ENCODE measurements around the gene CYB5R3. TPM values are rescaled to one million over a fixed set of nuclear protein-coding genes. Genes with fewer than 3 reads are reported as not detected.
"Not testable (repeated sequence)": the region's sequence is repeated elsewhere in the genome, so short reads cannot be mapped to it uniquely, and the experiment has no call there.

Gene CYB5R3
- total RNA-seq, 1 experiment from 2014 or later = 86.8 TPM

DNA sequence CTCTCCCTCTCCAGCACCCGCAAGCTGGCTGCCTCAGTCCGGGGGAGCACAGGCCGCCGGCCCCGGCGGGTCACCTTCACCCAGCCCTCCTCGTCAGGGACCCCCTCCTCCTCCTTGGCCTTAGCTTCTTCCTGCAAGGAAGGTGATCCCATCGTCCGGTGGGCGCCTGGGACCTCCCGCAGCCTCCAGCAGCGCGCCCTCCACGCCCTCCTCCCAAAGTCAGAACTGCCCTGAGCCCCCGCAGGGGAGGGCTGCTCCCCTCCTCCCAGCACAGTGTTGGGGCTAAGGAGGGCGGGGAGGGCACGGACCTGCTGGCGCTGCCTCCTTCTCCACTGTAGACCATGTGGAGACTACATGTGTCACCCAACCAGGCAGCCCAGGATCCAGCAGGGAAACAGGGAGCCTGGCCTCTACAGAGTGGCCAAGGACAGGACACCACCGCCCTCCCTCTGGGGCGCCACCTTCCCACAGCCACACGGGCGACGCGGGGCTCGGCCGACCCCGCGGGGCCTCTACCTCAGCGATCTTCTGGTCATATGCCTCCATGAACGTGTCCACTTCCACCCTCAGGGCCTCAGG lies 73.1 kb downstream of the CYB5R3 start:
- DNase-seq; H3K4me3 ChIP-seq (ENCODE audit: insufficient read depth, low read depth, low read length); H3K27me3 ChIP-seq (ENCODE audit: control insufficient read depth, insufficient read depth, low read length): not testable (repeated sequence)
- peaks cover 18% of the 10 kb centered on the region for H3K36me3 ChIP-seq (replicated peaks; ENCODE audit: control insufficient read depth, insufficient read depth, low read length)

GRCh38 chr22:42574468-42574867 lies 74.7 kb downstream of the CYB5R3 start:
- not testable (repeated sequence) for H3K4me3 ChIP-seq (ENCODE audit: insufficient read depth, low read depth, low read length); H3K27me3 ChIP-seq (ENCODE audit: control insufficient read depth, insufficient read depth, low read length); DNase-seq
- H3K36me3 ChIP-seq (replicated peaks; ENCODE audit: control insufficient read depth, insufficient read depth, low read length) = peaks cover 17% of the 10 kb centered on the region

DNA sequence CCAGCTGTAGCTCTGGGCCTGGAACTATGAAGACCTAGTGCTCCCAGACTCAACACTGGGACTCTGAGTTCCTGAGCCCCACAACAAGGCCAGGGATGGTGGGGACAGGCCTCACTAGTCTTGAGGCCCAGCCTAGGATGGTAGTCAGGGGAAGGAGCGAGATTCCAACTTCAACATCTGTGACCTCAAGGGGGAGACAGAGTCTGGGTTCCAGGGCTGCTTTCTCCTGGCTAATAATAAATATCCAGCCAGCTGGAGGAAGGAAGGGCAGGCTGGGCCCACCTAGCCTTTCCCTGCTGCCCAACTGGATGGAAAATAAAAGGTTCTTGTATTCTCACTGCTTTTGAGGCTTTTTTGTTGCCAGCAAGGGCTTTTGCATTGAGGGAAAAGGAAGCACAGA lies 75.1 kb downstream of the CYB5R3 start:
- DNase-seq; H3K27me3 ChIP-seq (ENCODE audit: control insufficient read depth, insufficient read depth, low read length); H3K4me3 ChIP-seq (ENCODE audit: insufficient read depth, low read depth, low read length): not testable (repeated sequence)
- H3K36me3 ChIP-seq (replicated peaks; ENCODE audit: control insufficient read depth, insufficient read depth, low read length) = peaks cover 17% of the 10 kb centered on the region

- peak; percentile 48 for DNase-seq
- H3K4me3 ChIP-seq (ENCODE audit: insufficient read depth, low read depth, low read length); H3K27me3 ChIP-seq (ENCODE audit: control insufficient read depth, insufficient read depth, low read length); H3K36me3 ChIP-seq (replicated peaks; ENCODE audit: control insufficient read depth, insufficient read depth, low read length): not testable (repeated sequence)
Observed at GRCh38 chr22:42571068-42571467, 78.1 kb downstream of the CYB5R3 start.

GRCh38 chr22:42570580-42570979 lies 78.6 kb downstream of the CYB5R3 start:
- DNase-seq = peak; percentile 40

GRCh38 chr22:42567950-42568349 lies 81.2 kb downstream of the CYB5R3 start:
- not testable (repeated sequence) for H3K27me3 ChIP-seq (ENCODE audit: control insufficient read depth, insufficient read depth, low read length); DNase-seq; H3K36me3 ChIP-seq (replicated peaks; ENCODE audit: control insufficient read depth, insufficient read depth, low read length); H3K4me3 ChIP-seq (ENCODE audit: insufficient read depth, low read depth, low read length)

More at GRCh38 chr22:42570580-42570979, 78.6 kb downstream of the CYB5R3 start:
- H3K27me3 ChIP-seq (ENCODE audit: control insufficient read depth, insufficient read depth, low read length); H3K36me3 ChIP-seq (replicated peaks; ENCODE audit: control insufficient read depth, insufficient read depth, low read length); H3K4me3 ChIP-seq (ENCODE audit: insufficient read depth, low read depth, low read length): not testable (repeated sequence)

Other genes with a start within 250 kb of the CYB5R3 start
- 0.48 and 0.69 TPM in 2 replicates for gene NFAM1, start 217.0 kb downstream of the CYB5R3 start, total RNA-seq (2014; rRNA removed; shearing (Covaris generic))
- gene RRP7A, start 129.6 kb downstream of the CYB5R3 start, total RNA-seq (2014; rRNA removed; shearing (Covaris generic)) = 33.1 and 39.3 TPM in 2 replicates
- 2.6 and 7.5 TPM in 2 replicates for gene SERHL2, start 95.4 kb downstream of the CYB5R3 start, total RNA-seq (2014; rRNA removed; shearing (Covaris generic))
- gene POLDIP3, start 34.5 kb downstream of the CYB5R3 start, total RNA-seq (2014; rRNA removed; shearing (Covaris generic)) = 43.2 and 47.9 TPM in 2 replicates
- 0.42 TPM in 1 of 2 replicates, not detected in the other for gene ATP5MGL, start 8.8 kb downstream of the CYB5R3 start, total RNA-seq (2014; rRNA removed; shearing (Covaris generic))
- 7.6 and 9.6 TPM in 2 replicates for gene A4GALT, start 71.5 kb upstream of the CYB5R3 start, total RNA-seq (2014; rRNA removed; shearing (Covaris generic))
- 19.7 and 28.9 TPM in 2 replicates for gene ARFGAP3, start 207.9 kb upstream of the CYB5R3 start, total RNA-seq (2014; rRNA removed; shearing (Covaris generic))